Nucleus accumbens (tissue), 56 donors: ENCODE measurements around the gene NOXO1.

Experiments
- DNase-seq, 56 donors: peaks; one replicate each; lab custom pipeline; 2025; lab: John Stamatoyannopoulos, UW

The NOXO1 gene

DNA sequence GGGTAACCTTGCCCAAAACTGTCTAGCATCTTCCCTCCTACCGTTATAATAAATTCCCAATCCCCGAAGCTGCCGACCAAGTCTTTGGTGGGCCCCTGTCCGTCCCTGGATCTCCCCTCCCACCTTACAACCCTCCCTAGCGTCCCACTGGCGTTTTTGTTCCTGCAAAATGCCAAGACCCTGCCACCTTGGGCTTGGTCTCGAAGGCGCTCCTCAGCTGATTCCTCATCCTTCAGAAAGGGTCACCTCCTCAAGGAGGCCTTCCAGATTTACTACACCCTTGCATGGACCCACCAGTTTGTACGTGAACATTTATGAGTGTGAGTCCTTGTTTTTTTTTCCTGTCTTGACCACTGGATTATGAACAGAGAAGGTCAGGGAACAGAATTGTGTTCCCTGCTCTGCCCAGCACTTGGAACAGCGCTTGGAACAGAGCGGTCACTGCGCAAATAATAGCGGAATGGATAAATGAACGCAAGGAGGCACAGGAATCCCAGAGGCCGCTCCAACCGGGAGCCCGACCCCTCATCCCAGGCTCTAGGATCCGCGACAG is 1.8 kb upstream of the NOXO1 start:
- no peak for DNase-seq

DNA sequence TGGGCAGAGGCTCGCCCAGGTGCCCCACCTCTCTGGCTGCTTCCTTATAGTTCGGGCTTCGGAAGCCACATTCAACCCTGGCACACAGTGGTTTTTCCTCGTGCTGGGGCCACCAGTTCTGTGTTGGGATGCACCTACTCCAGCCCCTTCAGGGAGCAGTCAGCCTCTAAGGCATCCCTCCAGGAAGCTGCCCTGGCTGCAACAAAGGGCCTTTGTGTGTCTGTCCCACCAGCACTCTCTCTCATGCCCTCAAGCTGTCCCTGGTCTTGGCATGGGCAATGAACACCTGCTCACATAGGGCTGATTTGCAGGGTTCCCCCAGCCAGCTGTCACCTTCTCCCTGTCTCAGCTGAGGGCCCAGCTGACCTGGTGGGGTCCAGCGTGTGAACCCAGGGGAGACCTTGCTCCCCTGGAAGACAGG is 754 bp upstream of the NOXO1 start:
- DNase-seq = peak in 22 of 56 donors; percentile 6 to 58 (median 20)

DNA sequence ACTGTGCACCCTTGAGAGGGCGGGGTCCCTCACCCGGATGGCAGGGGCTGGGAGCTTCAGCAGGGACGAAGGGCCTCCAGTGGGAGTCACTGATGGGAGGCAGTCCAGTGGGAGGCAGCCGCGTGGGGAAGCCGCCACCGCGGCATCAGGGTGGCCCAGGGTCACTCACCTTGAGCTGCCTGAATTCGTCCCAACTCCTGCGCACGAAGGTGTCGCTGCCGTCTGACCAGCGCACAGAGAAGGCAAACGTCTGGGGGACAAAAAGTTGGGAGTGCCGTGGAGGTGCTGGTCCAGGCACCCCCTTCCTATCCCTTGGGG is 540 bp downstream of the NOXO1 start:
- DNase-seq = no peak

DNA sequence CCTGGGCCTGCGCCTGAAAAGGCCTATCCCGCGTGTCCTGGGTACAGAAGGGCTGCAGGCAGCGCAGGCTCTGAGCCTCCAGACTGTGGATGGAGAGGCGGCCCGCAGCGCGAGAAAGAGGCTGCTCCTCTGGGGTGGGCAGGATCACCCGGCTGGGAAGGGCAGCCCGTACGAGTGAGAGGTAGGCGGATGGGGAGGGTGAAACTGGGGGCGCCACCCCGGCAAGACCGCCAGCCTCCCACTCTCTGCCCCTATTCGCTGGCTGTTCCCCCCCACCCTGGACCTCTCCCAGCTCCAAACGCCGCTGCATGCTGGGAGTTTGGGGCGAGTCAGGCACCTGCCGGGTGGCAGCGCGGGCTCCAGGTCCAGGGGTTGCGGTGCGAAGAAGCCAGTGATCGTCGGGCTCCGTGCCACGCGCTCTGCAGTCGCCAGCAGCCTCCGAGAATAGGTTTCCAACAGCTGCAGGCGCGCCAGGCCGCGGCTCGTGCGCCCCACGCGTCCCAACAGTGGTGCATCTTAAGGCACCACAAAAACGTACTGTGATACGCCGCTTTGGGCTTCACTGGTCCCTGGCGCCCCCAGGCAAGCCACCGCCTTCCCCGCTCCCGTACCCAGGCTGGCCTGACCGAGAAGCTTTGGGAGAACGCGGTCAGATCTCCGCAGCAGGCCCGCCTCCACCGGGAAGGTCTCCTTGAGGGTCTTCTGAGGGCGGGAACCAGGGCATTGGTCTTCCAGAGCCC is 1.1 kb downstream of the NOXO1 start:
- DNase-seq = peak in 2 of 56 donors; percentile 14 to 21

DNA sequence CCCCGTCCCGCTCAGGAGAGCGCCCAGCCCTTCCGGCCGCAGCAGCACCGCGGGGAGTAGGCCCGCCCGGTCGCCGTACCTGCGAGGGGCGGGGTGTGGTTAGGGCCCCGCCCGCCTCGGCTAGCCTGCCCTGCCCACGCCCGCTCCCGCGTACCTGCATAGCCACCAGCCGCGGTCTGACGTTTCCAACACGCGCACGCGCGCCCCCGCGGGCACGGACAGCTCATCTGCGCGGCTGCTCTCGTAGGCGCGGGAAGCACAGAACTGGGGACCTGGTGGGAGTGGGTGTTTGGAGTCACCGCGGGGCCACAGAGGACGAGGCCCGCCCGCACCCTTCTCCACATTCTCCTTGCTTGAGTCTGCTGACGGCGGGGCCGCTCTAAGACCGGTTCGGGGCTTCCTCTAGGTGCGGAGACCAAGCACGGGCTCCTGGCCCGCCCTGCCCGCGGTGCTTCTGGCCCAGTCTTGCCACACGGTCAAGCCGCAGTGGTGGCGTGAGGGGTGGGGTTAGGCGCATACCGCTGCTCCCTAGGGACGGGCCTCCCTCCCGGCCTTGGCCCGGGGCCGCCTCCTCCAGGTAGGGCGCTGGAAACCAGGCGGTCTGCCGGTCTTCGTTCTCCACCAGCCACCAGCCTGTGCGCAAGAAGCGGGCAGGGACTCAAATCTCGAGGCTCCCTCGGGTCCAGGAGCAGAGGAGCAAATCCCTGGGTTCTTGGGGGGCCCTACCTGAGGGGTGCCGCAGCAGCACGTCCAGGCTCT is 1.8 kb downstream of the NOXO1 start:
- DNase-seq = peak in 6 of 56 donors; percentile 7 to 40 (median 22)

DNA sequence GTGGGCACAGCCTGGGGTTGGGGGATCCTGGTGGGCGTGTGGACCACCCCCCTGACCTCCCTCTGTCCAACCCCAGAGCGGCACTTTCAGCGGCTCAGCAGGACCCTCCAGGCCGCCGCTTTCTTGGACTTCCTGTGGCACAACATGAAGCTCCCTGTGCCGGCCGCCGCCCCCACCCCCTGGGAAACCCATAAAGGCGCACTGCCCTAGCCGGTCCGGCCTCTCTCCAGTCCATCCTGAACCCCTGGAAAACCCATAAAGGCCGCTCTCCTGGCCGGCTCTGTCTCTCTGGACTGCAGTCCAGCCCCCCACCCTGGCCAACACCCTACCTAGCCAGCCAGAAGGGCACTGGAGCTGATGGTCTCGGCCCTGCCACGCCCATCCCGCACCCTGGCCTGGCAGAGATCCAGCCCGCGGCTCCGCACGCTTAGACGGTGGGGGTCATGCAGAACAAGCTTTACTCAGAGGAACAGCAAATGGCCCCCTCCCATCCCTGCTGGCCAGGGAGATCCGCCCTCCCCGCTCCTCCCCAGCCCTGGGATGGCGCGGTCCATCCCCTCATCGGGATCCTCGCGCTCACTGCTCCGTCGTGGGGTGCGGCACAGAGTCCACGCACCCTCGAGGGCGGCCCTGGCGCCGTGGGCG is 2.7 kb downstream of the NOXO1 start:
- no peak for DNase-seq

DNA sequence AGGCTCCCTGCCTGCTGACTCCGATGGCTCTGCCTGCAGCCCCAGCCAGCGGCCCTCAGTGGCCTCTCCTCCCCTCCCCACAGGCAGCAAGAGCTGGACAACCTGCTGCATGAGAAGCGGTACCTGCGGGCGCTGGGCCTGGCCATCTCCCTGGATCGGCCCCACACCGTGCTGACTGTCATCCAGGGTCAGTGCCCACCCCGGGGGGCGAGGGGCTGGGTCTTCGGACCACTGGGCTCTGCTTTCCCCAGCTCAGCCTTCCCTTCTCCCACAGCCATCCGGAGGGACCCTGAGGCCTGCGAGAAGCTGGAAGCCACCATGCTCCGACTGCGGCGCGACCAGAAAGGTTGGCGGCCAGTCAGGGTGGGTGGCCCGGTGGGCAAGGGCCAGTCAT is 3.4 kb downstream of the NOXO1 start:
- no peak for DNase-seq

DNA sequence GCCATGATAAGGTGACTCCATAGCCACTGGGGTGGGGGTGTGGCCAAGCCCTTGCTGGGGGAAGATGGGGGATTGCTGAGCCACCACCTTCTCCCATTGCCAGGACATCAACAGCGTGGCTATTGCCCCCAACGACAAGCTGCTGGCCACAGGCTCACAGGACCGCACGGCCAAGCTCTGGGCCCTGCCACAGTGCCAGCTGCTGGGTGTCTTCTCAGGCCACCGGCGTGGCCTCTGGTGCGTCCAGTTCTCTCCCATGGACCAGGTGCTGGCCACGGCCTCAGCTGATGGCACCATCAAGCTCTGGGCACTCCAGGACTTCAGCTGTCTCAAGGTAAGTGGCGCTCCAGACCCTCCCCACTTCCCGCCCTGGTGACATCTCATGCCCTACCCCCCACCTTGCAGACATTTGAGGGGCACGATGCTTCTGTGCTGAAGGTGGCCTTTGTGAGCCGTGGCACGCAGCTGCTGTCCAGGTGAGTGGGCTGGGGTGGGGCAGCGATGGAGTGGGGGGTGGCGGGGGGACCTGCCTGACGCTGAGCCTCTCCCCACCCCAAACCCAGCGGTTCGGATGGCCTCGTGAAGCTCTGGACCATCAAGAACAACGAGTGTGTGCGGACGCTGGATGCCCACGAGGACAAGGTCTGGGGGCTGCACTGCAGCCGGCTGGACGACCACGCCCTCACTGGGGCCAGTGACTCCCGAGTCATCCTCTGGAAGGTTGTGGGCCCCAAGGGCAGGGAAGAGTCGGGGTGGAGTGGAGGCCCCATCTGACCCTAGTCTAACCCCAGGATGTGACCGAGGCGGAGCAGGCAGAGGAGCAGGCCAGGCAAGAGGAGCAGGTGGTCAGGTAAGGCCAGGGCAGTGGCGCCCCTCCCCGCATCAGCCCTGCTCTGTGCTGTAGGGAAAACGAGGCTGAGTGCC is 4.1 kb downstream of the NOXO1 start:
- no peak for DNase-seq

DNA sequence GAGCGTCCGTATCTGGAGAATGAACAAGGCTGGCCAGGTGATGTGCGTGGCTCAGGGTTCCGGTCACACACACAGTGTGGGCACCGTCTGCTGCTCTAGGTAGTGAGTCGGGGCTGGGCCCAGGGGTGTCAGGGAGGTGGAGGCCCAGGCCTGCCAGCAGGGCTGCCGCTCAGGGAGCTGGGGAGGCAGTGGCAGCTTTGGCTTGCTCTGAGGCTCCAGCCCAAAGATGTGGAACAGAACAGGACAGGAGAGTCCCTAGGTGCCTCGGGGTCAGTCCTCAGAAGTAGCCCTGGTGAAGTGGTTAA is 5.1 kb downstream of the NOXO1 start:
- DNase-seq = no peak

DNA sequence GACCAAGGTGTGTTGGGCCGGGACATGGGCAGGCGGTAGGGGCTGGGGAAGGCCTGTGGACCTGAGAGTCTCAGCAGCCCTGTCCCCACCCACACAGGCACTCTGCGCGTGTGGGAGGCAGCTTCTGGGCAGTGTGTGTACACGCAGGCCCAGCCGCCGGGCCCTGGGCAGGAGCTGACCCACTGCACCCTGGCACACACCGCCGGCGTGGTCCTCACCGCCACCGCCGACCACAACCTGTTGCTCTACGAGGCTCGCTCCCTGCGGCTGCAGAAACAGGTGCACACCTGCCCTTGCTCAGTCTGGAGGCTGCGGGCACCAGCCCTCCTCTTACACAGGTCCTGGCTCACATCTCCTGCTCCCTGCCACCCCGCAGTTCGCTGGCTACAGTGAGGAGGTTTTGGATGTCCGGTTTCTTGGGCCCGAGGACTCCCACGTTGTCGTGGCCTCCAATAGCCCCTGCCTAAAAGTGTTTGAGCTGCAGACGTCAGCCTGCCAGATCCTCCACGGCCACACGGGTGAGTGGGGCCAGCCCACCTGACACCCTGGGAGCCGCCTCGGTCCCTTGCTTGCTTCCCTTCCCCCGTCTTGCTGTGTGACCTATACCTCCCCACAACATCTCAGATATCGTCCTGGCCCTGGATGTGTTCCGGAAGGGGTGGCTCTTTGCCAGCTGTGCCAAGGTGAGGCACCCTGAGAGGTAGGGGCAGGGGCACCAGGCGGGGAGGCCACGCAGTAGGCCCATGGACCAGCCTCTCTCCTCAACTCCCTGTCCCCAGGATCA is 5.6 kb downstream of the NOXO1 start:
- no peak for DNase-seq

DNA sequence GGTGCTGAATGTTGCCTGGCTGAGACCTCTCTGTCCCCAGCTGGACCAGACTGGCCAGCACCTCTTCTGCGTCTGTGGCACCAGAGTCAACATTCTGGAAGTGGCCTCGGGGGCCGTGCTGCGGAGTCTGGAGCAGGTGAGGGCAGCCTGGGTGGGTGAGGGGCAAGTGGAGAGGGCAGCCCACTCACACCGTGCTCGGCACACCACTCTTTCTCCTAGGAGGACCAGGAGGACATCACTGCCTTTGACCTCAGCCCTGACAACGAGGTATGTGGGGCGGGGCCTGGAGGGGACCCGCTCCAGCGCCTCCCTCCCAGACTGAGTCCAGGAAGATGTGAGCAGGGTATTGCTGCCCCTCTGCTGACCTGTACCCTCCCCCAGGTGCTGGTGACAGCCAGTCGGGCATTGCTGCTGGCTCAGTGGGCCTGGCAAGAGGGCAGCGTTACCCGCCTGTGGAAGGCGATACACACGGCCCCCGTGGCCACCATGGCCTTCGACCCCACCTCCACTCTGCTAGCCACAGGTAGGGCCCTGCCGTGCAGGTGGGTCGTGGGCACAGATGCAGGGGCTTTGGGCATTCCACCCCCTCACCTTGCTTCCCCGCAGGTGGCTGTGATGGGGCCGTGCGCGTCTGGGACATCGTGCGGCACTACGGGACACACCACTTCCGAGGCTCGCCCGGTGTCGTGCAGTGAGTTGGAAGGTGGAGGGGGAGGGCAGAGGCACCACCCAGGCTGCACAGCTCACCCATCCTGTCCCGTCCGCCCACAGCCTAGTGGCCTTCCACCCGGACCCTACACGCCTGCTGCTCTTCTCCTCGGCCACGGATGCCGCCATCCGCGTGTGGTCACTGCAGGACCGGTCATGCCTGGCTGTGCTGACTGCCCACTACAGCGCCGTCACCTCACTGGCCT is 6.9 kb downstream of the NOXO1 start:
- DNase-seq = no peak

DNA sequence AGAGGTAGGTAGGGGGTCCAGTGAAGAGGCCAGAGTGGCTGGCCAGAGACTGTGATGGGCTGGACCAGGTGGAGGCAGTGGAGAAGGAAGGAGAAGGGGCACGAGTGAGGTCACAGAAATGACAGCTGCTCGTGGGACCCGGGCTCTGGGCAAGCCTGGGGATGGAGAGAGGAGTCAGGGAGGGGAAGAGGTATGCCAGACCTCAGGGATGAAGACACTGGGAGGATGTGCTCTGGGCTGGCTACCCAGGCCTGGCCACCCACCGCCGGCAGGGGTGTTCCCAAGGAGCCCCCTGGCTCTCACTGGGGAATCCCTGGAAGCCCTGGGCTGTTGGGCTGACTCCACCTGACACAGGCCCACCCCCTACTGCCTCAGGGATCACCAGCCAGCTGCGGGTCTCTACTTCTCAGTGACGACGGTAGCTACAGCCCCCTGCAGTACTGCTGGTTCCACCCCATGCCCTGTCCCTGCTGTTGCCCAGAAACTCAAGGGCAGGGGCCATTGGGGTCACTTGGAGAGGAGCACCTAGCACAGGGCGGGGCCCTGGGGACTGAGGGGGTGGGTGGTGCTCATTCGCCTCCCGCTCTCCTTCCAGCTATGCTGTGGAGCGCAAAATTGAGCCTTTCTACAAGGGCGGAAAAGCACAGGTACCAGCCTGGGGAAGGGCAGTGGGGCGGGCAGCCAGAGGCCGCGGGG is 7.7 kb downstream of the NOXO1 start:
- no peak for DNase-seq

DNA sequence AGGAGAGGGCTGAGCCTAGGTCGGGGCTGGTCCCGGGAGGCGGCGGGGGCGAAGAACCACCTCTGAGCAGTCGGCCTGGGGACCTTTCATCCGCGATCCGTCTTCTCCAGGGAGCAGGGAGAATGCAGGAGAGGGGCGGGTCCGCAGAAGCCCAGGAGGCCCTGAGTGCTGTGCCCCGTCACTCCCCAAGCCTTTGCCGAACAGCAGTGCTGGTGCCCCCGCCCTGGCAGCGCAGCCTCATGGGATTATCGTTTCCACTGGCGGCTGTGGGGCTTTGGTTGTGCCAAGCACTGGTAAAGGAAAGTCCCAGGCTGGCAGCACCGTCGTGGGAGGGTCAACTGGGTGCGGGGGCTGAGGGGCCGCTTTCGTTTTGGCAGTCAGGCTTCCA is 8.8 kb downstream of the NOXO1 start:
- DNase-seq = peak in 2 of 56 donors; percentile 8 to 15

DNA sequence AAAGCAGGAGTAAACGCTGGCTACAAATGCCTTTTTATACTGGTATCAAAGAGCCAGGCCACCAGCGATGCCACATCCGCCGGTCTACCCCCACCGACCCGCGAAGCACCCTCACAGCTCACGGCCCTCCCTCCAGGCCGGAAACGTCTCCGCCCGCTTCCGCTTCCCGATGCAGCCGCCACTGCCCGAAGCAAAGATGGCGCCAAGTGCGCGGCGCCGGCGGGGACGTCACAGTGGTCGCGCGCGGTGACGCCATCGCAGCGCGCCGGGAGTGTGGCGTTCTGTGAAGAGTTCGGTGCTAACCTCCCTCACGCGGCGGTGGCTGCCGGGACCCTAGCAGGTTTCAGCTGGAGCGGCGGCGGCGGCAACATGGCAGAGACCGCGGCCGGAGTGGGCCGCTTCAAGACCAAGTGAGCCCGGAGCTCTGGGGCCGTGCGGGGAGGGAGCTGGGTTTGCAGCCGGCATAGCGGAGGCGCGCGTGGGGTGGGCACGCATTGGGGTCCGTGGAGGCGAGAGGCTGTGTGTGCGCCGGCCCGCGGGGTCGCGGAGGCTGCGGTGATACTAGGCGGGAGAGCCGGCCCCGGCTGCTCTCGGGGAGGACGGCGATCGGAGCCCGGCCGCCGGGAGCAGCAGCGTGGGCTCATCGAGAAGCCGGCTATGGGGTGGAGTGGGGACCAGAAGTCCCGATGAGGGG is 9.3 kb downstream of the NOXO1 start, which contains the start of gene TBL3:
TBL3 (plus strand) TSS at position 258 of the 694 bp plus-strand sequence; CDS start at position 370, 112 bp downstream.
- DNase-seq = peak in 55 of 56 donors; percentile 69 to 95 (median 89)

DNA sequence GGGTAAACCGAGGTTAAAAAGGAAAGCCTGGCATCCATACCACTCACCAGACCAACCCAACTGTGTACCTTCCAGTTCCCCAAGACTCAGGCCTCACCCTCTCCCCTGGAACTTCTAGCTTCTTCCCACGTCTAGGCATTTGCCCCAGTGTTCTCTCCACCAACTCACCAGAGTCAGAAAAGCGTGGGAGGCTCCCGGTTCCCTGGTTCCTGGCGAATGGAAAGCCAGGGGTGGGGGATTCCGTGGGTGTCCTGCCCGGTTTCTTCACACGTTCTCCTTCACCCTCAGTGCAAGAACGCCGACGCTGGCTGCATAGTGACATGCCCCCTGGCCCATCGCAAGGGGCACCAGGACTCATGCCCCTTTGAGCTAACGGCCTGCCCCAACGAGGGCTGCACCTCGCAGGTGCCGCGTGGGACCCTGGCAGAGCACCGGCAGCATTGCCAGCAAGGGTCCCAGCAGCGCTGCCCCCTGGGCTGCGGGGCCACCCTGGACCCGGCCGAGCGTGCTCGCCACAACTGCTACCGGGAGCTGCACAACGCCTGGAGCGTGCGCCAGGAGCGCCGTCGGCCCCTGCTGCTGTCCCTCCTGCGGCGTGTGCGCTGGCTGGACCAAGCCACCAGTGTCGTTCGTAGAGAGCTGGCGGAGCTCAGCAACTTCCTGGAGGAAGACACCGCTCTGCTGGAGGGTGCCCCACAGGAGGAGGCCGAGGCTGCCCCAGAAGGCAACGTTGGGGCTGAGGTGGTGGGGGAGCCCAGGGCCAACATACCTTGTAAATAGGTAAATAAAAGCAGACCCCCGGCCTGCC is 12.9 kb downstream of the NOXO1 start:
- peak in 20 of 56 donors; percentile 5 to 65 (median 22) for DNase-seq

DNA sequence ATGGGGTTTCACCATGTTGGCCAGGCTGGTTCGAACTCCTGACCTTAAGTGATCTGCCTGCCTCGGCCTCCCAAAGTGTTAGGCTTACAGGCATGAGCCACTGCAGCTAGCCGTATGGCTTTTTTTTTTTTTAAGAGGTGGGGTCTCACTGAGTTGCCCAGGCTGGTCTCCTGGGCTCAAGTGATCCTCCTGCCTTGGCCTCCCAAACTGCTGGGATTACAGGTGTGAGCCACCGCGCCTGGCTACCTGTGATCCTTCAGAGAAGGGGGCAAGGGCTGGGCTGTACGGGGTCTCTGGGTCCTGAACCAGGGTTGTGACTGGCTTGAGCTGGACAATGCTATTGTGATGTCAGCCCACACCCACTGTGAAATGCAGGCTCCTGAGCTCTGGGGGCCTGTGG is 14.8 kb downstream of the NOXO1 start, which contains the start of gene RNF151:
RNF151 (plus strand) TSS at position 397 of the 400 bp plus-strand sequence. CDS start 26 bp downstream, outside the sequence.
- no peak for DNase-seq
